NCI-H128 (cell line): ENCODE measurements around the gene RPTOR.

Experiments used
- DNase-seq: peaks from one replicate; lab custom pipeline; 2025; ENCODE audit not compliant: unreplicated experiment; lab: John Stamatoyannopoulos, UW

The RPTOR gene

GRCh38 chr17:80708480-80708879 lies 163.8 kb downstream of the RPTOR start:
- no peak for DNase-seq

- no peak for DNase-seq
These were observed 164.6 kb downstream of the RPTOR start for GRCh38 chr17:80709090-80709695.

- no peak for DNase-seq
These were observed 166.2 kb downstream of the RPTOR start for GRCh38 chr17:80710714-80711302.

- no peak for DNase-seq
These were observed 167.5 kb downstream of the RPTOR start for GRCh38 chr17:80712089-80712488.

- DNase-seq: no peak
These were observed 168.0 kb downstream of the RPTOR start for GRCh38 chr17:80712606-80713005.

GRCh38 chr17:80716986-80717719 lies 172.5 kb downstream of the RPTOR start:
- no peak for DNase-seq

GRCh38 chr17:80717720-80718083 lies 173.1 kb downstream of the RPTOR start:
- DNase-seq: peak; percentile 39

GRCh38 chr17:80718428-80718827 lies 173.8 kb downstream of the RPTOR start:
- DNase-seq: no peak

GRCh38 chr17:80719449-80719848 lies 174.8 kb downstream of the RPTOR start:
- DNase-seq: no peak

- DNase-seq: no peak
These were observed 176.3 kb downstream of the RPTOR start for GRCh38 chr17:80720610-80721577.

- no peak for DNase-seq
These were observed 178.0 kb downstream of the RPTOR start for GRCh38 chr17:80722661-80723060.

GRCh38 chr17:80724775-80725266 lies 180.2 kb downstream of the RPTOR start:
- DNase-seq: no peak

GRCh38 chr17:80725517-80725916 lies 180.9 kb downstream of the RPTOR start:
- DNase-seq: no peak

GRCh38 chr17:80726558-80727408 lies 182.1 kb downstream of the RPTOR start:
- DNase-seq: no peak

- DNase-seq: no peak
These were observed 182.7 kb downstream of the RPTOR start for GRCh38 chr17:80727409-80727755.

- no peak for DNase-seq
These were observed 184.4 kb downstream of the RPTOR start for GRCh38 chr17:80729016-80729415.

GRCh38 chr17:80729761-80730160 lies 185.1 kb downstream of the RPTOR start:
- DNase-seq: no peak

GRCh38 chr17:80730739-80731138 lies 186.1 kb downstream of the RPTOR start:
- no peak for DNase-seq

- DNase-seq: no peak
These were observed 186.7 kb downstream of the RPTOR start for GRCh38 chr17:80731323-80731722.

- no peak for DNase-seq
These were observed 187.6 kb downstream of the RPTOR start for GRCh38 chr17:80732268-80732667.
